GM18526 (cell line): ENCODE results near the gene KIRREL3.

ENCODE experiments used
- POLR2A ChIP-seq: IDR thresholded peaks from 3 replicates; pipeline ENCODE4 v1.6.1; 2011; ENCODE audit not compliant: insufficient read length; ENCODE audit errors: extremely low read depth

Gene KIRREL3

GRCh38 chr11:126748100-126748791 is 252.3 kb downstream of the KIRREL3 start:
- no peak for TF ChIP-seq POLR2A

GRCh38 chr11:126747315-126747714 is 253.3 kb downstream of the KIRREL3 start:
- TF ChIP-seq POLR2A: no peak

- TF ChIP-seq POLR2A: no peak
Measured at GRCh38 chr11:126746443-126746842, 254.1 kb downstream of the KIRREL3 start.

DNA sequence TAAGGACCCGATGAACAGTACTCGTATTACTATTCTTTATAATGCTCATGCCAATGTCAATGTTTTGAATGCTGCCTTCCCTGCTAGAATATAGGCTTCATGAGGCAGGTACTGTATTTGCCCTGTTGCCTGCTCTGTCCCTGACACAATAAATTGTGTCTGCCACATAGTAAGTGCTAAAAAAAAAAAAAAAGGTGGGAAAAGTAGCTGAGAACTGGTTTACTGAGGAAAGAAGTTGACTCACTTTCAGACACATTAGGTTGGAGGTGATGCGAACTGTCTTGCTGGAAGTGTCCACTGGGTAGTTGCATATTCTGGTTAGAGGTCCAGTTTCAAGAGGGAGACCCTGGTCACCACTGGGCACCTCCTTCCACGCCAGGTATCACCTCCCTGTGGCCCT is 255.9 kb downstream of the KIRREL3 start:
- TF ChIP-seq POLR2A: no peak

GRCh38 chr11:126743628-126744027 is 256.9 kb downstream of the KIRREL3 start:
- no peak for TF ChIP-seq POLR2A

DNA sequence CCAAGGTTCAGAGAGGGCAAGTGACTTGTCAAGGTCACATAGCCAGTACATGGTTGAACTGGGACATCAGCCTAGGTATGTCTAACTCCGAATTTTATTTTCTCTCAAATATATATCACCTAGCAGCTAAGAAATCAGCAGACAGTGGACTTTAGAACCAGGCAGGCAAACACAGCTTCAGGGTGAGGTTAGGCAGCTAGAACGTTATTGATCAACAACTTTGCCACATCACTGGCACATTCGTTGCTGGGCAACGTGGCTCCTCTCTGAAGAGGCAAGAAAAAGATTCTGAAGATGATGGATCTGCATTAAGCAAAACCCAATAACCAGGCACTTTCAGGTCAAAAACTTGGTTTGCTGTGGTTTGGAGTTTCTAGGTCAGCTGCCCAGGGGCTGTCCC is 258.0 kb downstream of the KIRREL3 start:
- TF ChIP-seq POLR2A: no peak

GRCh38 chr11:126740846-126741245 is 259.7 kb downstream of the KIRREL3 start:
- TF ChIP-seq POLR2A: no peak

DNA sequence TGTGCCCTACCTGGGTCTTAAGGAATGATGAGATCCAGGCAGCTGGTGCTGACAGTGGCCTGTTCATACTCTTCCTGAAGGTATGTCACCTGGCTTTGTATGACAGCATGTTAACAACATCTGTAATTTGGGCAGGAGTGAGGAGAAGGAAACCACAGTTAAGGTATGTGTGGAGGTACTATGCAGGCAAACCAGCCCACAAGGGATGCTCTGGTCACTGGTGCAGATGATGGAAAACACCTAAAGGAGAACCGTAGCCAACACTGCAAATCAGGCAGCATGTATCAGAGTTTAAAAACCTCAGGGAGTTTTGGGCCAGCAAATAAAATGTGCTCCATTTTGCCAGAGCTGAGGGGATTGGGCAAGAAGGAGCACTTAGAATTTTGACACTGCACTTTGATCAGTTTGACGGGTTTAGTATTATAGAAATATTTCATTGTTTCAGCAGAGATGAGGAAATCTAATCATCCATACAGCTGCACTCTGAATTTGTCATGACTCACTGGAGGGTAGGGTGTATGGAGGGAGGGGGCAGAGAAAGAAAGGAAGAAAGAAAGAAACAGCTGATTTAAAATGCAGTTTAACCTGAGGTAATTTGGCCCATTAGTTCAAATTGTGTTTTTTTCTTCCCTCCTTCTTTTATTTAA is 260.9 kb downstream of the KIRREL3 start:
- TF ChIP-seq POLR2A: no peak

DNA sequence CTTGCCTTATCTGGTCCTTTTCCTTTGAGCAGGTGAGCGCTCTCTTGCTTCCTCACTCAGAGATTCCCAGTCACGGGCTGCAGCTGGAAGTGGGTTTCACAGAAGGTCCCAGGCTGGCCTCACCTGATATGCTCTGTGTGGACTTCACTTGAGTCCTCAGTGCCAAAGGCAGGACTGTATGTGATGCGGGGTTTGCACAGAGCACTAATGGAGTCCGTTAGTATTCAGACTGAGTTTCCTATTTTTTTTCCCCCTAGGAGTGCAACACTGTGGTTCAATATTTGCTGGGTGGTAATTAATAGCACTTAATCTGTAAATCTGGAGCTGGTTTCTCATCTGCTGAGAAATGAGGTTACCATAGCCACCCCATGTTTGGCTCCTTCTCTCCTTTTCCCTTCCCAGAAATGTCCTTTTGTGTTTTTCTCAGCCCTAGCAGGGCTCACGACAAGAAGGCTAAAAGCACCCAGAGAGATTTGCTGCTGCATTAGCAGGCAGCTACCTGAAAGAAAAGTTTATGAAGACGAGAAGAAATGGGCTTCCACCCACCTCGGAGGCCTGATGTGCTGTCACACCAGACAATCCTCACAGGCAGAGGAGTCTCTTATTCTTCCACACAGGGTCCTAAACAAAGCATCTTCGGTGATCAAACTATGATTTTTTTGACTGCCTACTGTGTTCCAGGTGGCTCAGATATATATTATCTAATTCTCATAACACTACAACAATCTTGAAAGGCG is 262.1 kb downstream of the KIRREL3 start:
- no peak for TF ChIP-seq POLR2A

GRCh38 chr11:126736682-126737572 is 263.6 kb downstream of the KIRREL3 start:
- no peak for TF ChIP-seq POLR2A

GRCh38 chr11:126734752-126735151 is 265.8 kb downstream of the KIRREL3 start:
- TF ChIP-seq POLR2A: no peak

GRCh38 chr11:126733685-126734084 is 266.9 kb downstream of the KIRREL3 start:
- no peak for TF ChIP-seq POLR2A

DNA sequence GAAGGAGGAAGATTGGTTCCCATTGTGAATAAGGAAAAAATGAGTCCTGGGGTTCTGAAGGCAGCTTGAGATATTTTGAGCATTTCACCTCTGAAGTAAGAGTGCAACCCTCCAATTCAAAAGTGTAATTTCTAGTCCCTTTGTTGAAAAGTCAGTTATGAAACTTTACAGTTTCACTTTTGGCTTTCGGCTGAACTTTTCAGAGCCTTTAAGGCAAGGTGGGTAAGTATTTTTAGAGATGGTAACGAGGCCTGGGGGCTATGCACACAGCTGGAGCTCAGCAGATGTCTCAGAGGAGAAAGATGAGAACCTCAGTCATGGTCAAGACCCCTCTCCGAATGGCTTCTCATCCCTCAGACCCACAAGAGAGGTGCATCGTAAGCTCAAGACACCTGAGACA is 267.6 kb downstream of the KIRREL3 start:
- no peak for TF ChIP-seq POLR2A

DNA sequence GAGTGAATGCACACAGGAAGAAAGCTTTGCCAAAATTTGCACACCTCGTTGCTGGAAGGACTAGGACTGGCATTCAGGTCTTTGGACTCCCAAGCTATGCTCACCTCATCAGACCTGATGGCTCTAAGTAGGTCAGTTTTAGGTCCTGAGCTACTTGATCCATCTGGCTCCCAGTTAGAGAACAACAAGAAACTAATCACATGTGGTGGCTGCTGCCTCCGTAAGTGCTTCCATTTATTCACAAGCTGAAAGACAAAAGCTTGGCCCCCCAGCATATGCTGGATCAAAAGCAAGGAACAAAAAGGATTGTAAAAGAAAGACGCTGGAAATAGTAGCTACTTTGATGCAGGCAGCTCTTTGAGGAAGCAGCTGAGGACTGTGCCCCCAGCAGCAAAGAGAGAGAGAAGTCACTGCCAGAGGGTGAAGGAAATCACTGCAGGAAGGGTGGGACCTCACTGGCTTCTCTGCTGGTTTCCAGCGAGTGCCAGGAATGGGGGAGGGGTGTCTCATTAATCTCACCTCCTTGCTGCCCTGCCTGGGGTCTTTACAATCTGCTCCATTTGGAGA is 268.9 kb downstream of the KIRREL3 start:
- no peak for TF ChIP-seq POLR2A

GRCh38 chr11:126727381-126727780 is 273.2 kb downstream of the KIRREL3 start:
- no peak for TF ChIP-seq POLR2A
